Motor neuron (in vitro differentiated cells): ENCODE measurements around the gene ACD. TPM values are rescaled to one million over a fixed set of nuclear protein-coding genes. Genes with fewer than 3 reads are reported as not detected.

ENCODE experiments used
- total RNA-seq, 8 experiments: library from RNA; unstranded; fragments of 300-600 nt; gene quantifications; 2 replicates each; pipeline versions ENCODE4 v1.2.3 to v1.2.4, GENCODE V29; 2022

The ACD gene
- total RNA-seq, 8 experiments from 2014 or later: 7.1 to 31.2 (median 20.4) TPM

Other genes starting within 250 kb of the ACD start
- 10 to 100 TPM in 1 of 8 experiments, 1 to 10 TPM in 7; 3.4 to 14.6 (median 4.6) TPM for gene ZDHHC1, start 243.8 kb downstream of the ACD start, total RNA-seq
- gene HSD11B2, start 229.1 kb downstream of the ACD start, total RNA-seq: 10 to 100 TPM in 4 of 8 experiments, 1 to 10 TPM in 3, under 1 TPM in 1; 0.64 to 17.4 (median 6.8) TPM
- 100 to 1,000 TPM in 2 of 8 experiments, 10 to 100 TPM in 6; 56.6 to 139 (median 69.4) TPM for gene ATP6V0D1, start 179.1 kb downstream of the ACD start, total RNA-seq
- under 1 TPM in 3 of 8 experiments, not detected in 5; 0.27 to 0.81 (median 0.66) TPM for gene AGRP, start 176.7 kb downstream of the ACD start, total RNA-seq
- 10 to 100 TPM; 11.2 to 35.5 (median 19.4) TPM for gene RIPOR1, start 131.4 kb downstream of the ACD start, total RNA-seq
- 10 to 100 TPM; 19.6 to 47.6 (median 31.2) TPM for gene CTCF, start 97.7 kb downstream of the ACD start, total RNA-seq
- gene CARMIL2, start 15.1 kb downstream of the ACD start, total RNA-seq: 1 to 10 TPM in 6 of 8 experiments, under 1 TPM in 2; 0.66 to 6.9 (median 2.9) TPM
- 10 to 100 TPM in 4 of 8 experiments, 1 to 10 TPM in 3, not detected in 1; 2.5 to 14.2 (median 12.4) TPM for gene PARD6A, start 700 bp upstream of the ACD start, total RNA-seq
- gene ENKD1, start 6.5 kb upstream of the ACD start, total RNA-seq: 10 to 100 TPM; 10.8 to 26.0 (median 17.4) TPM
- 1 to 10 TPM; 1.9 to 4.9 (median 2.9) TPM for gene C16orf86, start 6.6 kb upstream of the ACD start, total RNA-seq
- 10 to 100 TPM; 13.1 to 48.8 (median 30.5) TPM for gene GFOD2, start 59.1 kb upstream of the ACD start, total RNA-seq
- gene RANBP10, start 146.3 kb upstream of the ACD start, total RNA-seq: 10 to 100 TPM in 2 of 8 experiments, 1 to 10 TPM in 6; 4.3 to 19.8 (median 7.6) TPM
- 10 to 100 TPM in 1 of 8 experiments, 1 to 10 TPM in 7; 1.0 to 13.0 (median 3.0) TPM for gene TSNAXIP1, start 146.6 kb upstream of the ACD start, total RNA-seq
- 10 to 100 TPM; 17.6 to 26.9 (median 23.1) TPM for gene THAP11, start 182.1 kb upstream of the ACD start, total RNA-seq
- gene NUTF2, start 186.7 kb upstream of the ACD start, total RNA-seq: 100 to 1,000 TPM in 5 of 8 experiments, 10 to 100 TPM in 3; 52.2 to 122 (median 108) TPM
- gene CENPT, start 187.4 kb upstream of the ACD start, total RNA-seq: 10 to 100 TPM; 21.4 to 42.8 (median 34.0) TPM
- gene EDC4, start 212.8 kb upstream of the ACD start, total RNA-seq: 10 to 100 TPM; 25.2 to 60.8 (median 46.9) TPM
- gene NRN1L, start 224.6 kb upstream of the ACD start, total RNA-seq: 1 to 10 TPM in 1 of 8 experiments, under 1 TPM in 5, not detected in 2; 0.33 to 1.3 (median 0.68) TPM
- gene PSKH1, start 233.0 kb upstream of the ACD start, total RNA-seq: 10 to 100 TPM in 6 of 8 experiments, 1 to 10 TPM in 2; 7.2 to 35.2 (median 13.9) TPM